Liver (tissue), 9 donors: Measurements from ENCODE around the gene JPH3. TPM values are rescaled to one million over a fixed set of nuclear protein-coding genes. Genes with fewer than 3 reads are reported as not detected.

Experiments
- DNase-seq: peaks from one replicate; pipeline ENCODE4 v3.0.0-alpha.2; 2017; ENCODE audit warnings: low spot score
- H3K27ac ChIP-seq, 2 donors: one replicate each; pipeline ENCODE4 v1.7.0; 2013; ENCODE audit warnings: inconsistent platforms in 2 of 2, low read length in 2 of 2, control low read depth in 1 of 2, low read depth in 1 of 2, mild to moderate bottlenecking in 1 of 2
- H3K27me3 ChIP-seq, 4 donors: one replicate each; pipeline versions ENCODE4 v1.6.1 to v1.7.0; 2013; ENCODE audit warnings: low read length in 3 of 4, inconsistent platforms in 1 of 4, mild to moderate bottlenecking in 1 of 4, moderate library complexity in 1 of 4; ENCODE audit not compliant: control insufficient read depth in 4 of 4, insufficient read depth in 4 of 4
- H3K36me3 ChIP-seq, 4 donors: one replicate each; pipeline versions ENCODE4 v1.6.1 to v1.7.0; 2013; ENCODE audit warnings: low read length in 3 of 4, mild to moderate bottlenecking in 3 of 4, low read depth in 1 of 4, moderate library complexity in 1 of 4; ENCODE audit not compliant: control insufficient read depth in 4 of 4, insufficient read depth in 3 of 4
- H3K4me1 ChIP-seq, 4 donors: one replicate each; pipeline versions ENCODE4 v1.6.1 to v1.7.0; 2013; ENCODE audit warnings: low read length in 3 of 4, mild to moderate bottlenecking in 3 of 4, moderate library complexity in 1 of 4; ENCODE audit not compliant: control insufficient read depth in 4 of 4, insufficient read depth in 4 of 4
- H3K4me3 ChIP-seq, 3 donors: one replicate each; pipeline versions ENCODE4 v1.6.1 to v1.7.0; 2013; ENCODE audit warnings: low read length in 3 of 3, control low read depth in 1 of 3, low read depth in 1 of 3, mild to moderate bottlenecking in 1 of 3
- H3K9ac ChIP-seq, 2 donors: one replicate each; pipeline ENCODE4 v1.7.0; 2013; ENCODE audit warnings: low read length in 2 of 2, mild to moderate bottlenecking in 2 of 2, moderate library complexity in 2 of 2, control low read depth in 1 of 2, low read depth in 1 of 2
- H3K9me3 ChIP-seq, 4 donors: one replicate each; pipeline versions ENCODE4 v1.6.1 to v1.7.0; 2013; ENCODE audit warnings: low read length in 3 of 4; ENCODE audit not compliant: control insufficient read depth in 4 of 4
- EGR1 ChIP-seq, 2 donors: IDR thresholded peaks; 2 replicates each; pipeline ENCODE4 v1.6.1; 2016 to 2018; ENCODE audit warnings: antibody characterized with exemption in 2 of 2, low read depth in 2 of 2
- FOXA1 ChIP-seq: IDR thresholded peaks from 2 replicates; pipeline ENCODE4 v1.6.1; 2016; ENCODE audit warnings: antibody characterized with exemption
- GABPA ChIP-seq, 2 donors: IDR thresholded peaks in 1 of 2; conservative IDR thresholded peaks in 1 of 2; 2 replicates each; pipeline ENCODE4 v1.6.1; 2016; ENCODE audit warnings: antibody characterized with exemption in 2 of 2, mild to moderate bottlenecking in 1 of 2, moderate library complexity in 1 of 2
- HNF4G ChIP-seq: IDR thresholded peaks from 2 replicates; pipeline ENCODE4 v1.6.1; 2016; ENCODE audit warnings: antibody characterized with exemption
- NR2F2 ChIP-seq: IDR thresholded peaks from 2 replicates; pipeline ENCODE4 v1.6.1; 2016; ENCODE audit warnings: antibody characterized with exemption
- RAD21 ChIP-seq, 2 donors: IDR thresholded peaks; 2 replicates each; pipeline ENCODE4 v1.6.1; 2016; ENCODE audit warnings: antibody characterized with exemption in 2 of 2, mild to moderate bottlenecking in 2 of 2
- RXRA ChIP-seq, 2 donors: IDR thresholded peaks; 2 replicates each; pipeline ENCODE4 v1.6.1; 2017 to 2018; ENCODE audit warnings: antibody characterized with exemption in 2 of 2, mild to moderate bottlenecking in 1 of 2
- SP1 ChIP-seq: IDR thresholded peaks from 2 replicates; pipeline ENCODE4 v1.6.1; 2018; ENCODE audit warnings: antibody characterized with exemption, mild to moderate bottlenecking
- WGBS: extraction: QIAGEN DNeasy Blood & Tissue Kit; methylation state at CpG from one replicate; pipeline ENCODE4 v1.1.7; 2013; 5-methylcytosine and 5-hydroxymethylcytosine counted together
- polyA plus RNA-seq, 2 donors: library from polyadenylated mRNA; stranded (reverse) in 1 of 2; unstranded in 1 of 2; fragments of 200-250 nt in 1 of 2; fragments of >200 nt in 1 of 2; fragmentation: Nextera tagmentation in 1 of 2; extraction: Ambion mirVana in 1 of 2; gene quantifications; one replicate each; pipeline versions ENCODE4 v1.2.1 to v1.2.3, GENCODE V29; 2013 to 2015
- total RNA-seq, 2 donors: library from RNA; depleted of rRNA; stranded (reverse); fragments of >200 nt; gene quantifications; one replicate each; pipeline ENCODE4 v1.2.3, GENCODE V29; 2014
- TF ChIP-seq, protein P1 (sequence below): IDR thresholded peaks from 2 replicates; pipeline ENCODE4 v1.6.1; 2016; ENCODE audit warnings: antibody characterized with exemption
- TF ChIP-seq, protein P2 (sequence below): IDR thresholded peaks from 2 replicates; pipeline ENCODE4 v1.6.1; 2016; ENCODE audit warnings: antibody characterized with exemption
- TF ChIP-seq, protein P3 (sequence below): IDR thresholded peaks from 2 replicates; pipeline ENCODE4 v1.6.1; 2016; ENCODE audit warnings: antibody characterized with exemption, mild to moderate bottlenecking
- TF ChIP-seq, protein P4 (sequence below): IDR thresholded peaks from 2 replicates; pipeline ENCODE4 v1.6.1; 2016; ENCODE audit warnings: antibody characterized with exemption
- TF ChIP-seq, protein P5 (sequence below): fragments of 150-350 bp; IDR thresholded peaks from 2 replicates; pipeline ENCODE4 v1.5.1; 2017; ENCODE audit warnings: improper control_type of control experiment, low read depth, low read length; ENCODE audit not compliant: missing input control
- donor health status: healthy.
- donor health status: healthy.
- donor health status: healthy.
- donor health status: healthy.
- donor health status: healthy.

The JPH3 gene
- total and polyA plus RNA-seq, 4 donors, result under 0.01 to 0.09 (median 0.04) TPM

DNA sequence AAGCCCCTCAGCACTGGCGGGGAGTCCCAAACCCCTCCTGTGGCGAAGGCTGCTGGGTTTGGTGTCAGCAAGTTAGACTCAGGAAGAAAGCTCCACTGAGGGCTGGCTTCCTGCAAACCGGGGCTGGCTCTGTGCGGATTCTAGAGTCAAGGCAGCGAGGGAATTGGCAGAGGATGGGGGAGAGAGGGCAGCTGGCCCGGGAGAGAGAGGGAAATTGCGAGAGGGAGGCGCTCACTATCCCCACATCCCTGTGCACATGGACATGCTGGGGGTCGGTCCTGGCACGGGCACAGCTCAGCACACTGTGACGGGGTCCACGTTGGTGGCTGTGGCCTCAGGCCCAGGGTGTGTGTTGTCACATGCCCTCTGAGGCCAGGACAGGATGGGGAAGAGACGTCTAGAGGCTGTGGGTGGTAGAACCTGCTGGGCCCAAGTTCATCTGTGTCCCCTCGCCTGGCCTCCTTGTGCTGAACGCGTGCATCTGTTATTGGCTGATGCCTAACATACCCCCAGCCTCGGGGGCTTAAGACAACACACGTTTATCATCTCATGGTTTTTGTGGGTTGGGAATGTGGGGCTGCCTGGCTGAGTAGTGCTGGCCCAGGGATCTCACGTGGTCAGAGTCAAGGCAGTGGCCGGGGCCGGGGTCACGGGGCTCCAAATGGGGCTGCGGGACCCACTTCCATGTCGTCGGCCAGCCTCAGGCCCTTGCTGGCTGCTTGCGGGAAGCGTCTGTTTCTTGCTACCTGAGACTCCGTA is 16.7 kb upstream of the JPH3 start:
- H3K9ac ChIP-seq, result no peak overlapping the region
- H3K9me3 ChIP-seq, result no peaks in the 10 kb centered on the region
- H3K27ac ChIP-seq, result no peak overlapping the region
- H3K4me1 ChIP-seq, result peaks cover 0 to 5% (median 1%) of the 10 kb centered on the region in 4 donors
- no peaks in the 10 kb centered on the region for H3K36me3 ChIP-seq
- H3K27me3 ChIP-seq, result no peaks in the 10 kb centered on the region
- no peak for DNase-seq
- WGBS, result 65% methylated on average over 28 of the region's 28 CpGs
- TF ChIP-seq EGR1 (IDR thresholded peaks at IDR 0.05; ENCODE audit: low read depth in 2 of 2), result no peak
- TF ChIP-seq SP1, result no peak
- no peak for TF ChIP-seq GABPA (IDR thresholded peaks at IDR 0.05 in 1 of 2, conservative IDR thresholded peaks at IDR 0.05 in 1 of 2)
- H3K4me3 ChIP-seq, result no peak overlapping the region

DNA sequence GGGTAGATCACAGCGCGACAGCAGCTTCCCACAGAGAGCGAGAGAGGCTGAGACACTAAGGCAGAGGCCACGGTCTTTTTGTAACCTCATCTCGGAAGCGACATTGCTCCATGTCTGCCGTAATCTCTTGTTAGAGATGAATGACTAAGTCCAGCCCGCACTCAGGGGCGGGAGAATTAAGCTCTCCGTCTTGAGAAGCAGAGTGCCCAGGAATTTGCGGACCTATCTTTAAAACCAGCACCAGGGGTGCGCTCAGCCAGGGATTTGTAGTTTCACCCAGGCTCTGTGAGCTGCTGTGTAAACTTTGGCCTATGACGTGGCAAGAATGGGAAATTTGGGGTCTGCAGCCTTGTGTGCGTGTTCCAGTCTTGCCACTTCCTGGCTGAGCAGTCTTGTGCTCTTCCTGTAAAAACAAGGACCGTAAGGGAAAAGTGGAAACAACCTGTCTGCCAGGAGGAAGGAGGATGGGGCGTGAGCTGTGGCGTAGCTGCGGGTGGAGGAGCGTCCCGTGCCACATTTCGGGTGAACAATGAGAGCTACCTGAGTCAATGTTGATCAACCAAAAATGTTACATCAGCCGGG is 16.0 kb upstream of the JPH3 start:
- Histone ChIP-seq H3K4me1 (peaks cover 0 to 5% (median 1%) of the 10 kb centered on the region in 4 donors), H3K4me3 (no peak overlapping the region), H3K9ac (no peak overlapping the region), H3K27ac (no peak overlapping the region), H3K9me3 (no peaks in the 10 kb centered on the region), H3K27me3 (no peaks in the 10 kb centered on the region), H3K36me3 (no peaks in the 10 kb centered on the region)
- DNase-seq, result no peak
- TF ChIP-seq HNF4G (no peak), FOXA1 (no peak), RXRA (IDR thresholded peaks at IDR 0.05) (no peak), SP1 (no peak), GABPA (IDR thresholded peaks at IDR 0.05 in 1 of 2, conservative IDR thresholded peaks at IDR 0.05 in 1 of 2) (no peak)
- TF ChIP-seq, protein P1, sequence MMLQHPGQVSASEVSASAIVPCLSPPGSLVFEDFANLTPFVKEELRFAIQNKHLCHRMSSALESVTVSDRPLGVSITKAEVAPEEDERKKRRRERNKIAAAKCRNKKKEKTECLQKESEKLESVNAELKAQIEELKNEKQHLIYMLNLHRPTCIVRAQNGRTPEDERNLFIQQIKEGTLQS, result no peak
- TF ChIP-seq, protein P2, sequence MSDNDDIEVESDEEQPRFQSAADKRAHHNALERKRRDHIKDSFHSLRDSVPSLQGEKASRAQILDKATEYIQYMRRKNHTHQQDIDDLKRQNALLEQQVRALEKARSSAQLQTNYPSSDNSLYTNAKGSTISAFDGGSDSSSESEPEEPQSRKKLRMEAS, result no peak
- TF ChIP-seq, protein P3, sequence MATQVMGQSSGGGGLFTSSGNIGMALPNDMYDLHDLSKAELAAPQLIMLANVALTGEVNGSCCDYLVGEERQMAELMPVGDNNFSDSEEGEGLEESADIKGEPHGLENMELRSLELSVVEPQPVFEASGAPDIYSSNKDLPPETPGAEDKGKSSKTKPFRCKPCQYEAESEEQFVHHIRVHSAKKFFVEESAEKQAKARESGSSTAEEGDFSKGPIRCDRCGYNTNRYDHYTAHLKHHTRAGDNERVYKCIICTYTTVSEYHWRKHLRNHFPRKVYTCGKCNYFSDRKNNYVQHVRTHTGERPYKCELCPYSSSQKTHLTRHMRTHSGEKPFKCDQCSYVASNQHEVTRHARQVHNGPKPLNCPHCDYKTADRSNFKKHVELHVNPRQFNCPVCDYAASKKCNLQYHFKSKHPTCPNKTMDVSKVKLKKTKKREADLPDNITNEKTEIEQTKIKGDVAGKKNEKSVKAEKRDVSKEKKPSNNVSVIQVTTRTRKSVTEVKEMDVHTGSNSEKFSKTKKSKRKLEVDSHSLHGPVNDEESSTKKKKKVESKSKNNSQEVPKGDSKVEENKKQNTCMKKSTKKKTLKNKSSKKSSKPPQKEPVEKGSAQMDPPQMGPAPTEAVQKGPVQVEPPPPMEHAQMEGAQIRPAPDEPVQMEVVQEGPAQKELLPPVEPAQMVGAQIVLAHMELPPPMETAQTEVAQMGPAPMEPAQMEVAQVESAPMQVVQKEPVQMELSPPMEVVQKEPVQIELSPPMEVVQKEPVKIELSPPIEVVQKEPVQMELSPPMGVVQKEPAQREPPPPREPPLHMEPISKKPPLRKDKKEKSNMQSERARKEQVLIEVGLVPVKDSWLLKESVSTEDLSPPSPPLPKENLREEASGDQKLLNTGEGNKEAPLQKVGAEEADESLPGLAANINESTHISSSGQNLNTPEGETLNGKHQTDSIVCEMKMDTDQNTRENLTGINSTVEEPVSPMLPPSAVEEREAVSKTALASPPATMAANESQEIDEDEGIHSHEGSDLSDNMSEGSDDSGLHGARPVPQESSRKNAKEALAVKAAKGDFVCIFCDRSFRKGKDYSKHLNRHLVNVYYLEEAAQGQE, result no peak
- 71% methylated on average over 22 of the region's 22 CpGs for WGBS

DNA sequence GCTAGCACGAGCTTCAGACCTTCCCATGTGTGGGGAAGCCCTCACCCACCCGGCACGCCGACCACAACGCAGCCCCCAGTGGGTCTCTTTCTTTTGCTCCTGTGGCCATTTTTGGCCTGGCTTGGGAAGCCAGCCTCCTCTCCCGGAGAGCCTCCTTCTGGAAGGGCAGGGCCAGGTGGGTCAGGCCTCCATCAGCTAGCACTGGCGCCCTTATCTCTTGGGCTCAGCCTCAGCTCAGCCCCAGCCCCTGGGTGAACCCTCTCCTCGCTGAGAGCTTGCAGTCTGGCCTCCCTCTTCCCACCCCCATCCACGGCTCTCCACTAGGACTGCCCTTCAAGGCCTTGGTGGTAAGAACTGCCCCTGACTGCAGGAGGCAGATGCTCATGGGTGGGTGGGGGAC is 14.7 kb upstream of the JPH3 start:
- H3K27me3 ChIP-seq, result no peaks in the 10 kb centered on the region
- H3K9me3 ChIP-seq, result no peaks in the 10 kb centered on the region
- H3K36me3 ChIP-seq, result no peaks in the 10 kb centered on the region
- H3K9ac ChIP-seq, result no peak overlapping the region
- no peaks in the 10 kb centered on the region for H3K4me1 ChIP-seq
- no peak for DNase-seq
- H3K4me3 ChIP-seq, result no peak overlapping the region
- WGBS, result 90% methylated on average over 9 of the region's 9 CpGs
- no peak overlapping the region for H3K27ac ChIP-seq
- TF ChIP-seq FOXA1, result no peak
- no peak for TF ChIP-seq GABPA (IDR thresholded peaks at IDR 0.05 in 1 of 2, conservative IDR thresholded peaks at IDR 0.05 in 1 of 2)
- TF ChIP-seq, protein P3, result no peak
- TF ChIP-seq HNF4G, result no peak
- TF ChIP-seq RAD21 (IDR thresholded peaks at IDR 0.05), result no peak
- TF ChIP-seq, protein P4, sequence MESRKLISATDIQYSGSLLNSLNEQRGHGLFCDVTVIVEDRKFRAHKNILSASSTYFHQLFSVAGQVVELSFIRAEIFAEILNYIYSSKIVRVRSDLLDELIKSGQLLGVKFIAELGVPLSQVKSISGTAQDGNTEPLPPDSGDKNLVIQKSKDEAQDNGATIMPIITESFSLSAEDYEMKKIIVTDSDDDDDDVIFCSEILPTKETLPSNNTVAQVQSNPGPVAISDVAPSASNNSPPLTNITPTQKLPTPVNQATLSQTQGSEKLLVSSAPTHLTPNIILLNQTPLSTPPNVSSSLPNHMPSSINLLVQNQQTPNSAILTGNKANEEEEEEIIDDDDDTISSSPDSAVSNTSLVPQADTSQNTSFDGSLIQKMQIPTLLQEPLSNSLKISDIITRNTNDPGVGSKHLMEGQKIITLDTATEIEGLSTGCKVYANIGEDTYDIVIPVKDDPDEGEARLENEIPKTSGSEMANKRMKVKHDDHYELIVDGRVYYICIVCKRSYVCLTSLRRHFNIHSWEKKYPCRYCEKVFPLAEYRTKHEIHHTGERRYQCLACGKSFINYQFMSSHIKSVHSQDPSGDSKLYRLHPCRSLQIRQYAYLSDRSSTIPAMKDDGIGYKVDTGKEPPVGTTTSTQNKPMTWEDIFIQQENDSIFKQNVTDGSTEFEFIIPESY, result no peak
- TF ChIP-seq NR2F2, result no peak
- TF ChIP-seq, protein P5, sequence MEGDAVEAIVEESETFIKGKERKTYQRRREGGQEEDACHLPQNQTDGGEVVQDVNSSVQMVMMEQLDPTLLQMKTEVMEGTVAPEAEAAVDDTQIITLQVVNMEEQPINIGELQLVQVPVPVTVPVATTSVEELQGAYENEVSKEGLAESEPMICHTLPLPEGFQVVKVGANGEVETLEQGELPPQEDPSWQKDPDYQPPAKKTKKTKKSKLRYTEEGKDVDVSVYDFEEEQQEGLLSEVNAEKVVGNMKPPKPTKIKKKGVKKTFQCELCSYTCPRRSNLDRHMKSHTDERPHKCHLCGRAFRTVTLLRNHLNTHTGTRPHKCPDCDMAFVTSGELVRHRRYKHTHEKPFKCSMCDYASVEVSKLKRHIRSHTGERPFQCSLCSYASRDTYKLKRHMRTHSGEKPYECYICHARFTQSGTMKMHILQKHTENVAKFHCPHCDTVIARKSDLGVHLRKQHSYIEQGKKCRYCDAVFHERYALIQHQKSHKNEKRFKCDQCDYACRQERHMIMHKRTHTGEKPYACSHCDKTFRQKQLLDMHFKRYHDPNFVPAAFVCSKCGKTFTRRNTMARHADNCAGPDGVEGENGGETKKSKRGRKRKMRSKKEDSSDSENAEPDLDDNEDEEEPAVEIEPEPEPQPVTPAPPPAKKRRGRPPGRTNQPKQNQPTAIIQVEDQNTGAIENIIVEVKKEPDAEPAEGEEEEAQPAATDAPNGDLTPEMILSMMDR, result no peak
- TF ChIP-seq, protein P1, result no peak
